Endothelial cell of umbilical vein (primary cell): ENCODE data around the gene ANK2. TPM values are rescaled to one million over a fixed set of nuclear protein-coding genes. Genes with fewer than 3 reads are reported as not detected.

Source experiments
- BruUV-seq: library from RNA; stranded (reverse); fragments of 400-500 nt; replicated peaks from 2 replicates; lab custom pipeline; 2021; lab: Mats Ljungman, UMichigan
- CTCF ChIA-PET: fragments of 300-600, 350-600 bp; sonication (Branson Sonifier 250); formaldehyde crosslinking; loops from one replicate; lab custom pipeline; 2021; ENCODE audit warnings: antibody characterized with exemption, inconsistent platforms; lab: Charles Lee
- POLR2A ChIA-PET: fragments of 300-600, 350-600 bp; sonication (Branson Sonifier 250); formaldehyde crosslinking; loops from one replicate; lab custom pipeline; 2021; ENCODE audit warnings: antibody characterized with exemption, inconsistent platforms; lab: Charles Lee
- DNase-seq: peaks from one replicate; pipeline ENCODE4 v3.0.0-alpha.2; 2011; ENCODE audit warnings: low read depth, low spot score
- FAIRE-seq: peaks from 2 replicates; lab custom pipeline; 2011; peaks lifted over from hg19 to GRCh38; lab: Jason Lieb, UNC
- H2AFZ ChIP-seq: 2 replicates; pipeline ENCODE4 v1.6.0; 2012; ENCODE audit warnings: low read depth, low read length, control low read depth, inconsistent platforms
- H3K27ac ChIP-seq: 2 replicates; pipeline ENCODE4 v1.5.1; 2011; ENCODE audit warnings: low read depth, mild to moderate bottlenecking, control low read depth, low read length, moderate library complexity; ENCODE audit not compliant: insufficient read depth
- H3K27me3 ChIP-seq, 2 experiments: 2 replicates each; pipeline versions ENCODE4 v1.6.0 to v1.6.1; 2011; ENCODE audit warnings: low read length in 2 of 2, mixed read lengths in 1 of 2; ENCODE audit not compliant: control insufficient read depth in 2 of 2, insufficient read depth in 2 of 2
- H3K36me3 ChIP-seq, 2 experiments: 2 replicates in 1 of 2; 3 replicates in 1 of 2; pipeline ENCODE4 v1.5.1; 2011; ENCODE audit warnings: low read length in 2 of 2, mild to moderate bottlenecking in 1 of 2, moderate library complexity in 1 of 2; ENCODE audit not compliant: control insufficient read depth in 2 of 2, insufficient read depth in 2 of 2; ENCODE audit errors: extremely low read depth in 1 of 2
- H3K4me1 ChIP-seq: 3 replicates; pipeline ENCODE4 v1.5.1; 2011; ENCODE audit warnings: mild to moderate bottlenecking, low read length; ENCODE audit not compliant: control insufficient read depth, insufficient read depth; ENCODE audit errors: extremely low read depth
- H3K4me2 ChIP-seq: 2 replicates; pipeline ENCODE4 v1.6.1; 2011; ENCODE audit warnings: low read length, control low read depth, mixed read lengths; ENCODE audit not compliant: insufficient read depth
- H3K4me3 ChIP-seq, 3 experiments: fragments of 200-600 bp in 1 of 3; sonication (generic), shearing (Covaris generic) in 1 of 3; replicated peaks in 1 of 3; 2 replicates each; pipeline ENCODE4 v1.5.1; 2011 to 2016; ENCODE audit warnings: control low read depth in 3 of 3, low read length in 3 of 3, mild to moderate bottlenecking in 2 of 3, inconsistent platforms in 1 of 3, low read depth in 1 of 3, moderate library complexity in 1 of 3; ENCODE audit not compliant: insufficient read depth in 1 of 3
- H3K79me2 ChIP-seq: 2 replicates; pipeline ENCODE4 v1.6.0; 2012; ENCODE audit warnings: low read length, inconsistent platforms; ENCODE audit not compliant: control insufficient read depth, insufficient read depth
- H3K9ac ChIP-seq: replicated peaks from 2 replicates; pipeline ENCODE3; 2011; ENCODE audit warnings: low read length, control low read depth; ENCODE audit not compliant: insufficient read depth; ENCODE audit errors: extremely low read depth
- H3K9me1 ChIP-seq: replicated peaks from 3 replicates; pipeline ENCODE4 v1.6.0; 2011; ENCODE audit warnings: mild to moderate bottlenecking, low read length; ENCODE audit not compliant: control insufficient read depth, insufficient read depth; ENCODE audit errors: extremely low read depth
- H3K9me3 ChIP-seq: replicated peaks from 2 replicates; pipeline ENCODE4 v1.5.1; 2012; ENCODE audit warnings: low read length, inconsistent platforms; ENCODE audit not compliant: control insufficient read depth, insufficient read depth
- H4K20me1 ChIP-seq: replicated peaks from 2 replicates; pipeline ENCODE3; 2011; ENCODE audit warnings: mild to moderate bottlenecking, low read length; ENCODE audit not compliant: control insufficient read depth, insufficient read depth; ENCODE audit errors: extremely low read depth
- EZH2 ChIP-seq: IDR thresholded peaks from 2 replicates; pipeline ENCODE4 v1.6.1; 2012; ENCODE audit warnings: borderline replicate concordance, low read depth, mild to moderate bottlenecking, moderate library complexity, low read length, inconsistent platforms; ENCODE audit not compliant: severe bottlenecking
- FOS ChIP-seq: IDR thresholded peaks from 2 replicates; pipeline ENCODE4 v1.6.1; 2011; ENCODE audit warnings: mild to moderate bottlenecking, low read length, moderate library complexity, borderline replicate concordance; ENCODE audit not compliant: insufficient read depth
- JUN ChIP-seq: IDR thresholded peaks from 2 replicates; pipeline ENCODE4 v1.6.1; 2011; ENCODE audit warnings: borderline replicate concordance, low read depth; ENCODE audit not compliant: insufficient read length, insufficient read depth
- MYC ChIP-seq: IDR thresholded peaks from one replicate; pipeline ENCODE4 v1.6.1; 2011; ENCODE audit warnings: mild to moderate bottlenecking, low read depth, low read length
- POLR2A ChIP-seq: IDR thresholded peaks from 2 replicates; pipeline ENCODE4 v1.6.1; 2012; ENCODE audit warnings: low read depth, mild to moderate bottlenecking, control low read depth, low read length
- POLR2AphosphoS5 ChIP-seq: IDR thresholded peaks from 2 replicates; pipeline ENCODE4 v1.6.1; 2012; ENCODE audit warnings: low read depth, mild to moderate bottlenecking, control low read depth, low read length, moderate library complexity; ENCODE audit not compliant: insufficient read depth
- dilution Hi-C: fragments of 300-500 bp; cut with MboI; formaldehyde crosslinking; loops from one replicate; pipeline ENCODE4 v1.15.0; 2019; ENCODE audit warnings: low sequenced_read_pairs; ENCODE audit not compliant: extremely low pct_ligation_motif_present
- intact Hi-C: fragments of 100-400 bp; cut with micrococcal nuclease; formaldehyde crosslinking; loops from one replicate; pipeline ENCODE4 v1.10.0; 2022
- polyA plus RNA-seq, 4 experiments: library from polyadenylated mRNA; depleted of rRNA in 3 of 4; stranded (reverse) in 3 of 4; unstranded in 1 of 4; fragments of >200 nt; gene quantifications; 2 replicates each; pipeline versions ENCODE4 v1.2.1 to v1.2.3, GENCODE V29; 2011 to 2012; ENCODE audit warnings: missing spikeins in 1 of 4
- total RNA-seq: library from RNA; stranded (reverse); gene quantifications from 2 replicates; pipeline ENCODE4 v1.2.3, GENCODE V29; 2021

The ANK2 gene
- total and polyA plus RNA-seq, 2 donors (not counting 3 experiments of a cell fraction or from before 2014, with no cell fraction given), result not detected

DNA sequence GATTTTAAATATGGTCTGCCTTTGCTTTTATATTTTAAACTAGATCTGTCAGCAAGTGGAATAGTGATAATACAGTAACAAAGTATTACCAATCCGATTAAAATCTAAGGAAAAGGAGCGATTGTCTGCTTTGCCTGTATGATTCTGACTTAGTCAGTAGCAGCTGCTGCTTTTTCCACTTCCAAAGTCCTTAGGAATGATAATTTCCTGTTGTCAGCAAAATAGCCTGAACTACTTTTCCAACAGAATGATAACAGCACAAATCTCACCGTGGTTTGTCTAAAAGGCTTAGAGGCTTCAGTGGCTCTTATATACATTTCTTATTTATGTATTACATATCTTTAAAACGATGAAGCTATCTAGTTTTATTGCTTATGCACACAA, 290.0 kb downstream of the ANK2 start:
- no peak overlapping the region for H3K27ac ChIP-seq
- BruUV-seq, result no TSS peak
- H3K9ac ChIP-seq, result no peak overlapping the region
- no peak overlapping the region for H3K4me3 ChIP-seq
- FAIRE-seq, result no peak
- H3K9me3 ChIP-seq, result no peaks in the 10 kb centered on the region
- no peaks in the 10 kb centered on the region for H3K27me3 ChIP-seq
- ChIA-PET CTCF (interaction anchor here (0.8 to 1.4 kb wide), 3 partner anchors 8 to 27 kb away, joined by 3 read pairs; no protein-coding TSS in a partner anchor), POLR2A (no interaction called here)
- TF ChIP-seq POLR2A, result no peak
- no peak for TF ChIP-seq FOS
- no peak for TF ChIP-seq POLR2AphosphoS5
- no peaks in the 10 kb centered on the region for H4K20me1 ChIP-seq
- no peaks in the 10 kb centered on the region for H3K9me1 ChIP-seq
- no peaks in the 10 kb centered on the region for H3K79me2 ChIP-seq
- H2AFZ ChIP-seq, result no peak overlapping the region
- H3K4me2 ChIP-seq, result no peak overlapping the region
- H3K4me1 ChIP-seq, result no peaks in the 10 kb centered on the region
- no peaks in the 10 kb centered on the region for H3K36me3 ChIP-seq
- intact Hi-C loops (no loop called here), dilution Hi-C loops (no loop called here)
- peak; percentile 53 for DNase-seq

DNA sequence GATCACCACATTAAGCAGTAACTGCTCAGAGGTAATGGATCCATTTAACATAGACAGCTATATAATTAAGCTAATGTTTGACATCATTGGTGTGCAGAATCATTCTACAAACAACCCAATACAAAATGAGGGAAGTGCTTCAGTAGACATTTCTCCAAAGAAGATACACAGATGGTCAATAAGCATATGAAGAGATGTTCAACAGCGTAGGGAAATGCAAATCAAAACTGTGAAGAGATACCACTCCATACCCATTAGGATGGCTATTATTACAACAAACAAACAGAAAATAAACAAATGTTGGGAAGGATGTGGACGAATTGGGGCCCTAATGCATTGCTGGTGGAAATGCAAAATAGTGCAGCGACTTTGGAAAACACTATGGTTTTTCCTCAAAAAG, 294.6 kb downstream of the ANK2 start:
- POLR2A ChIA-PET, result no interaction called here
- Histone ChIP-seq H3K36me3 (no peaks in the 10 kb centered on the region), H3K9me3 (no peaks in the 10 kb centered on the region), H4K20me1 (no peaks in the 10 kb centered on the region), H3K79me2 (no peaks in the 10 kb centered on the region), H3K4me3 (no peak overlapping the region), H3K27ac (no peak overlapping the region), H3K4me2 (no peak overlapping the region), H3K9ac (no peak overlapping the region), H3K4me1 (peaks cover under 1% of the 10 kb centered on the region), H2AFZ (no peak overlapping the region), H3K9me1 (no peaks in the 10 kb centered on the region), H3K27me3 (no peaks in the 10 kb centered on the region)
- FAIRE-seq (no peak), DNase-seq (no peak)
- dilution Hi-C loops, result no loop called here
- CTCF ChIA-PET, result no interaction called here
- intact Hi-C loops, result no loop called here
- TF ChIP-seq FOS (no peak), POLR2A (no peak), JUN (no peak), EZH2 (no peak), MYC (no peak), POLR2AphosphoS5 (no peak)
- BruUV-seq, result no TSS peak
